Stimulated activated naive CD4-positive, alpha-beta T cell treated with Interleukin-2 at 50 U/mL for 16 hours (primary cell): Measurements from ENCODE around the gene CACNA2D4.
"Not testable (repeated sequence)": the region's sequence is repeated elsewhere in the genome, so short reads cannot be mapped to it uniquely, and the experiment has no call there.

Experiments used
- DNase-seq: peaks from one replicate; lab custom pipeline; 2025; lab: John Stamatoyannopoulos, UW

The CACNA2D4 gene, protein sequence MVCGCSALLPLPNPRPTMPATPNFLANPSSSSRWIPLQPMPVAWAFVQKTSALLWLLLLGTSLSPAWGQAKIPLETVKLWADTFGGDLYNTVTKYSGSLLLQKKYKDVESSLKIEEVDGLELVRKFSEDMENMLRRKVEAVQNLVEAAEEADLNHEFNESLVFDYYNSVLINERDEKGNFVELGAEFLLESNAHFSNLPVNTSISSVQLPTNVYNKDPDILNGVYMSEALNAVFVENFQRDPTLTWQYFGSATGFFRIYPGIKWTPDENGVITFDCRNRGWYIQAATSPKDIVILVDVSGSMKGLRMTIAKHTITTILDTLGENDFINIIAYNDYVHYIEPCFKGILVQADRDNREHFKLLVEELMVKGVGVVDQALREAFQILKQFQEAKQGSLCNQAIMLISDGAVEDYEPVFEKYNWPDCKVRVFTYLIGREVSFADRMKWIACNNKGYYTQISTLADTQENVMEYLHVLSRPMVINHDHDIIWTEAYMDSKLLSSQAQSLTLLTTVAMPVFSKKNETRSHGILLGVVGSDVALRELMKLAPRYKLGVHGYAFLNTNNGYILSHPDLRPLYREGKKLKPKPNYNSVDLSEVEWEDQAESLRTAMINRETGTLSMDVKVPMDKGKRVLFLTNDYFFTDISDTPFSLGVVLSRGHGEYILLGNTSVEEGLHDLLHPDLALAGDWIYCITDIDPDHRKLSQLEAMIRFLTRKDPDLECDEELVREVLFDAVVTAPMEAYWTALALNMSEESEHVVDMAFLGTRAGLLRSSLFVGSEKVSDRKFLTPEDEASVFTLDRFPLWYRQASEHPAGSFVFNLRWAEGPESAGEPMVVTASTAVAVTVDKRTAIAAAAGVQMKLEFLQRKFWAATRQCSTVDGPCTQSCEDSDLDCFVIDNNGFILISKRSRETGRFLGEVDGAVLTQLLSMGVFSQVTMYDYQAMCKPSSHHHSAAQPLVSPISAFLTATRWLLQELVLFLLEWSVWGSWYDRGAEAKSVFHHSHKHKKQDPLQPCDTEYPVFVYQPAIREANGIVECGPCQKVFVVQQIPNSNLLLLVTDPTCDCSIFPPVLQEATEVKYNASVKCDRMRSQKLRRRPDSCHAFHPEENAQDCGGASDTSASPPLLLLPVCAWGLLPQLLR

DNA sequence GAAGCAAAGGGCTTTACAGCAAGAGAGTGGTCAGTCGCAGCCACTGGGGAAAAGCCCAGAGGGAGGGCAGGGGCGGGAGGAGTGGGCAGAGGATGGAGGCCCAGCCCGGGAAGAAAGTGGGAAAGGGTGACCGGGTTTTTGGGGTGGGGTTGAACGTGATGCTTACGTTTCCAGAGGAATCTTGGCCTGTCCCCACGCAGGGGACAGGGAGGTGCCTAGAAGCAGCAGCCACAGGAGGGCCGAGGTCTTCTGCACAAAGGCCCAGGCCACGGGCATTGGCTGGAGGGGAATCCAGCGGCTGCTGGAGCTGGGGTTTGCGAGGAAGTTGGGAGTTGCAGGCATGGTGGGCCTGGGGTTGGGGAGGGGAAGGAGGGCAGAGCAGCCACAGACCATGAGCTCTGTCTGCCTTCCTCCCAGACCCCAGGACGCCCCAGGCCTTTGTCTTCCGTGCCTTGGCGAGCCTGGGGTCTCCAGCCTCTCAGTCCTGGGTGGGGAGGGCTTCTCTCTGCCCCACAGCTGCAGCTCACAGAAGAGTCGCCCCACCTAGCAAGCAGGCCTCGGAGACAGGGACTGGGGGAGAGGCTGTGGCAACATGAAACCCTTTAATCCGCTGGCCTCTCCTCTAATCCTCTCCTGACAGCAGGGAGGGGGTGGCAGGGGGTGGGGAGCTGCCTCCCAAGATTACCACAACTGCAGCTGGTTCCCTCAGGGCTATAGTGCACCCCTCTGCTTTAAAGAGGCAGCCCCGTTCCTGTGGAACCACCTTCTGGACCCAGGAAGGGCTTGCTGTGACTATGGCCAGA, at the start of gene CACNA2D4:
Gene CACNA2D4, minus strand, starts transcription at position 572 of the 803 bp plus-strand sequence. Its CDS starts 179 bp downstream, at position 393.
- DNase-seq: no peak

DNA sequence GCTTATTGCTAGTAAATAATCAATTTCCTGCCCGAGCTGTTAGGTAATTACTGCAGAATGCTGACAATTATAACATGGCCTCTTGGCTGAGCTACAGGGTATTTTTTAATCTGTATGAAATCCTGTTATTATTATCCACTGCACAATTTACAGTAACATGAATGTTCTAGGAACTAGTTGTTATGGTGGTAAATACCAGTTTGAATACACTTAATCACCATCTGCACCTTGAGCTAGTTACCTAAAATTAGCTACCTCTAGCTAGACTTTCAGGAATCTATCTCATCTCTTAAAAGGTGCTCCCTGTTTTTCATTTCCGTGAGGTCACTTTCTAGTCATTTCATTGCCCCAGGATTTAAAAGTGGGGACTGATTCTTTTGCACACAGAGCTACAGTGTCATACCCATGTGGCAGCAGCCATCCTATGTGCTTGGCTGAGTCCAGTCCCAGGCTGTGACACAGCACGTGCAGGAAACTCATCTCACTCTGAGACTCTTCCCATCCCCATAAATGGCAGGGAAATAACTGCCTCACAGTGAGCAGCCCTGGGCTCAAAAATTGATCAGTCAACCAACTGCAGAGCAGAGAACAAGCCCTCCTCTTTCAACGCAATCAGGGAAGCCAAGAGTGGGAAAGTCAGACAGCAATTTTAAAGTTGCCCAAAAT, 48.2 kb upstream of the CACNA2D4 start:
- no peak for DNase-seq

DNA sequence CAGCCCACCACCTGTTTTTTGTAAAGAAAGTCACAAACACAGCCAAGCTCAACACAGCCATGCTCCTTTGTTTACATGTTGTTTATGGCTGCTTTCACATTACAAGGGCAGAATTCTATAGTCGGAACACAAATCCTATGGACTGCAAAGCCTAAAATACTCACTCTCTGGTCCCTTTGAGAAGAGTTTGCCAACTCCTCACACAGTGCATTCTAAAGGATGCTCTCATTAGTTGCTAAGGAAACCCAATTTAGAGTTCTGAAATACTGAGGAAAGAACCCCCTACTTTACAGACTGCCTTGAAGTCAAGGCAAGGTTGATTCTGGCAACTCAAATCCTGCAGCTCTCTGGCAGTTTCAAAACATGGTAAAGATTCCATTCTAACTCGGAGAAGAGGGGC, 47.5 kb upstream of the CACNA2D4 start:
- DNase-seq: no peak

DNA sequence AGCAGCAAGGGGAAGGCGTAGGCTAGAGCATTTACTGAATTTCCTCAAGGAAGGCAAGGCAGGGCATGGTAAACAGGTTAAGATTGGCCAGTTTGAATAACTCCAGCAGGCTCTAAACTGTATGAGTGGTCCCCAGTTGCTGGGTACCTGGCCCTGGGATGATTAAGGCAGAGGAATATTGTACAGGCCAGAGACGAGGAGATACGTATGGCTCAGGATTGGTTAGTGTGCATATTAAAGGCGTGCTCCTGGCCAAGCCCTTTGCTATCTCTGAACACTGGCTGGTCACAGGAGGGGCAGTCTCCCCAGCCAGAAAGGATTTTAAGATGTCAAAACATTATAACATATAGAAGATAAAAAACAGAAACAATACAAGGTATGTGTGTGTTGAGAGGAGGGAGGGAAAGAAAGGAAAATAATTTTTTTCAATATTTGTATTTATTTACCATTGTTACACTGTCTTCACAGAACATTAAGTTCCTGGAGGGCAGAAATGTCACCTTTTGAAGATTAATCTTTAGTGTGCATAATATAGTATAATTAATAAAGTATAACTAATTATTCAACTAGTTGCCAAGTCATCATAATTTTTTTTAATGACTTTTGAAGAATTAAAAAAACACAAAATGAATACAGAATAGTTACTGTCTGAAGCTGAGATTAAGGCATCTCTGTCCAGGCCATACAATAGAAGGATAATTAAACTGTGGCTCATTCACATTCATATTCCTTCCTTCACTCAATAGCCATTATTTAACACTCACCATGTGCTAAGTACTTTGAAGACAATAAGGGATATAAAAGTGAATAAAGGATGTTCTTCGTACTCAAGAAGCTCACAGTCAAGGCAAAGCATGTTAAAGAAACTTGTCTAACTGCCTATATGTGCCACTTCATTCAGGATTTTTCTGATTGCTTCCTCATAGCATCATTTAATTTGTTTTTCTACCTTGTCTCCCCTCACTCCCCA, 43.9 kb upstream of the CACNA2D4 start:
- DNase-seq: no peak

GRCh38 chr12:1956716-1957115, 38.3 kb upstream of the CACNA2D4 start:
- DNase-seq: no peak

- DNase-seq: no peak
Observed at GRCh38 chr12:1949771-1950470, 31.5 kb upstream of the CACNA2D4 start.

- DNase-seq: no peak
Observed at GRCh38 chr12:1948883-1949282, 30.4 kb upstream of the CACNA2D4 start.

DNA sequence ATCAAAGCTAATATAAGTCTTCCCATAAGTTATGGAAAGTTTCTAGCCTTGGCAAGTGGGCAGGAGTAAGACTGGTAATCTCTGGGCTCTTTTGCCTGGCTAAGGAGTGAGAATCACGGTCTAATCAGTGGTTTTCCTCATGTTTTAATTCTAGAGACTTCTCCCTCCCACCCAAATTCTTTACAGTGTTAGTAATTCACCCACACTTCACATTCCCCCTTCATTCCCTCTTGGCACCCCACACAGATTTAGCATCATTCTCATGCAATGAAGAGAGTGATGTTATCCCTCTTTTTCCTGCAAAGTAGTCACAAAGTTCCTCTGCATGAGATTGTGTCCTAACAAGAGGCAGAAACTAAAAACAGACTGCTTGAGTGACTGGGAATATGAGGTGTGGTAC, 28.6 kb upstream of the CACNA2D4 start:
- DNase-seq: no peak

DNA sequence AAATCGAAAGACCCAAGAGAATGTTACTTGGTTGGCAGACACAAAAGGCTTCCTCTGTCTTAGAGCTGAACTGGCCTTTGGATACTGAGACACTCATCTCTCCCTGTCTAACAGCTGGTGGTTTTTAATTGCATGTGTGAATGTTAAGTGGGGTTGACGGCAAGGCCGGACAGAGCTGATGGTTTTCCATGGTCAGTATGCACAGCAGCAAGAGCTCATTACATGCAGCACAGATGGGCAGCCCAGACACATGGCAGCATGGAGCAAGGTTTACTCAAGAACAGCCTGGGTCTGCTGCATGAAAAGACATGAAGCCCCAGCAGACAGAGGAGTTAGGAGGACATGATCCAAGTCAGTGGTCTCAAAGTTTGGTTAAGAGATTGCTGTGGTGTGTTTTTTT, 27.8 kb upstream of the CACNA2D4 start:
- DNase-seq: no peak

GRCh38 chr12:1945502-1945901, 27.1 kb upstream of the CACNA2D4 start:
- DNase-seq: not testable (repeated sequence)

DNA sequence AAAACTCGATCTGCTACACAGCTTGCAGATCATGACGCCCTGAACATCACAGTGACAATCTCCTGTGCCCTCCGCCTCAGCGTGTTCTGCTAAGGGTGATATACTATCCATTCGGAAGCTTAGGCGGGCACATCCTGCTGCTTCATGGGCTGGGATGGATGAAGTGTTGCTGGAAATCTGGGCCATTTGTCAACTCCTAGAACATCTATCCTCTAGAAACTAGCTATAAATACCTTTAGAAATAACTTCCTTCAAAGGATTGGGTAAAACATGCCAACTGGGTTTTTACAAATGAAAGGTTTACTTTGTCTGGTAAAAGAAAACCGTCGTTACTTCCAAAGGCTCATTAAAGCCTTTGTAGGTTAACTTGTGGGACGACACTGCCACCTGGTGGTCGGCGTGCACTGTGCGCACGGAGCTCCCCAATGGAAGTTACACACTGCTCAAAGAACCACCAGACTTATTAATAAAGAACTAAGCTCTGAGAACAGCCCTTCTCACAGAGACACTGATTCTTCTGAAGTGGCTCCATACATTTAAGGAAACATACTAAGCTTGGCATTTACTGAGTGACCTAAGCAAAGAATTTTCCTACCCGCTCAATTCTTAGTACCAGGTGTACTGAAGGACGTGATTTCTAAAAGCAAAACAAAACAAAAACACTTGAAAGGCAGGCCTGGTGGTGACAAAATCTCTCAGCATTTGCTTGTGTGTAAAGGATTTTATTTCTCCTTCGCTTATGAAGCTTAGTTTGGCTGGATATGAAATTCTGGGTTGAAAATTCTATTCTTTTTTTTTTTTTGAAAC, 21.6 kb upstream of the CACNA2D4 start:
- peak; percentile 79 for DNase-seq

GRCh38 chr12:1939331-1939730, 20.9 kb upstream of the CACNA2D4 start:
- no peak for DNase-seq

- no peak for DNase-seq
Observed at GRCh38 chr12:1937481-1938224, 19.2 kb upstream of the CACNA2D4 start.

GRCh38 chr12:1936406-1937320, 18.2 kb upstream of the CACNA2D4 start:
- no peak for DNase-seq

DNA sequence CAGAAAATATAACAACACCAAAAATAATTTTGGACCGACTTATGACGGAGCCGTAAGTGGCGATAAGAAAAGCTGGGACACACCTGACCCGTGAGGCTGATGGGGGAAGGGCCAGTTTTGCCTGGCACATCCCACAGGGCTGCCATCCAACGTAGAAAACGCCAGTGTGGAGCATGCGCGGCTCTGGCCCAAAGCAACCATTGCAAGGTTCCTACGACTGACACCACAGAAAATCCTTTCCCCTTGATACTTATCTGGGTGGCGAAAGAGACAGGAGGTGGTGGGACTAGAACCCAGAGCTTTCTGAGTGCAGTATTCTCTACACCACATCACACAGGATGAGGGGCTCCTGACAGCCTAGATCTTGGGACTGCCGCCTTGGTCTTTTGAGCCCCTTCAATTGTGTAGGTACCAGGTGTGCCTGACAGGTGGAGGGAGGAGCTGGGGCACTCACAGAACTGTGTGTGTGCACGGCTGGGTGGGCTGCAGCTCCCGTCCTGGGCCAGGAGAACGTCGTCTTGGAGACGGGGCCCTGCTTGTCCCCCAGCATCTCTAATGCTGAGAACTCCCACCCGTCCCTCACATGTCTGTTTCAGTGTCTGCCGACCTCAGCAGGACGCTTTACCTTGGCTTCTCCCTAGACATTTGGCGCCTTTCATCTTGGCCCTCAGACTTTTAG, 17.4 kb upstream of the CACNA2D4 start:
- DNase-seq: no peak

GRCh38 chr12:1935242-1935641, 16.8 kb upstream of the CACNA2D4 start:
- DNase-seq: no peak
